ENCODE data around the gene U2SURP.
"Not testable (repeated sequence)": the region's sequence is repeated elsewhere in the genome, so short reads cannot be mapped to it uniquely, and the experiment has no call there.

GRCh38 chr3:143072298-143073020 is 71.1 kb downstream of the U2SURP start:
- TF ChIP-seq POLR2A (IDR thresholded peaks at IDR 0.05), result not testable (repeated sequence)
- TF ChIP-seq, protein P1, sequence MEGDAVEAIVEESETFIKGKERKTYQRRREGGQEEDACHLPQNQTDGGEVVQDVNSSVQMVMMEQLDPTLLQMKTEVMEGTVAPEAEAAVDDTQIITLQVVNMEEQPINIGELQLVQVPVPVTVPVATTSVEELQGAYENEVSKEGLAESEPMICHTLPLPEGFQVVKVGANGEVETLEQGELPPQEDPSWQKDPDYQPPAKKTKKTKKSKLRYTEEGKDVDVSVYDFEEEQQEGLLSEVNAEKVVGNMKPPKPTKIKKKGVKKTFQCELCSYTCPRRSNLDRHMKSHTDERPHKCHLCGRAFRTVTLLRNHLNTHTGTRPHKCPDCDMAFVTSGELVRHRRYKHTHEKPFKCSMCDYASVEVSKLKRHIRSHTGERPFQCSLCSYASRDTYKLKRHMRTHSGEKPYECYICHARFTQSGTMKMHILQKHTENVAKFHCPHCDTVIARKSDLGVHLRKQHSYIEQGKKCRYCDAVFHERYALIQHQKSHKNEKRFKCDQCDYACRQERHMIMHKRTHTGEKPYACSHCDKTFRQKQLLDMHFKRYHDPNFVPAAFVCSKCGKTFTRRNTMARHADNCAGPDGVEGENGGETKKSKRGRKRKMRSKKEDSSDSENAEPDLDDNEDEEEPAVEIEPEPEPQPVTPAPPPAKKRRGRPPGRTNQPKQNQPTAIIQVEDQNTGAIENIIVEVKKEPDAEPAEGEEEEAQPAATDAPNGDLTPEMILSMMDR (IDR thresholded peaks at IDR 0.05), result not testable (repeated sequence)

Data from Peyer's patch (tissue), 4 donors.